T-cell (primary cell): ENCODE results near the gene CKB. TPM values are rescaled to one million over a fixed set of nuclear protein-coding genes. Genes with fewer than 3 reads are reported as not detected.
A peak's percentile ranks its signal among the peaks of the same experiment; 100 is the strongest.

Source experiments
- ATAC-seq, 4 experiments: fragments of 200-7000 bp in 3 of 4; fragments of 150-1000 bp in 1 of 4; cut with Tn5 transposase; replicated peaks in 1 of 4; 1 replicate in 3 of 4; 2 replicates in 1 of 4; pipeline ENCODE4 v1.10.0; 2021; ENCODE audit warnings: moderate library complexity in 3 of 4, mild to moderate bottlenecking in 2 of 4, moderate number of reproducible peaks in 1 of 4
- CTCF ChIA-PET, 2 donors: fragments of 300-600 bp; sonication (Branson Sonifier 250); formaldehyde crosslinking; loops; one replicate each; lab custom pipeline; 2022; ENCODE audit warnings: antibody characterized with exemption in 2 of 2; lab: Charles Lee
- POLR2A ChIA-PET, 2 donors: fragments of 300-600 bp; sonication (Branson Sonifier 250); formaldehyde crosslinking; loops; one replicate each; lab custom pipeline; 2022; ENCODE audit warnings: antibody characterized with exemption in 2 of 2; lab: Charles Lee
- DNase-seq, 35 experiments: peaks; one replicate each; pipeline versions ENCODE4 v3.0.0 to v3.0.0-alpha.2; 2013 to 2023
- H3K27ac ChIP-seq: one replicate; pipeline ENCODE4 v1.5.1; 2013; ENCODE audit warnings: low read length
- H3K27me3 ChIP-seq, 2 experiments: replicated peaks in 1 of 2; 1 replicate in 1 of 2; 2 replicates in 1 of 2; pipeline versions ENCODE4 v1.6.1 to v1.7.0; 2013; ENCODE audit warnings: low read length in 1 of 2, mixed read lengths in 1 of 2; ENCODE audit not compliant: control insufficient read depth in 2 of 2, insufficient read depth in 2 of 2; ENCODE audit errors: extremely low read depth in 1 of 2
- H3K36me3 ChIP-seq, 2 donors: 1 replicate in 1 of 2; 2 replicates in 1 of 2; pipeline versions ENCODE4 v1.6.1 to v1.7.0; 2013; ENCODE audit warnings: low read length in 1 of 2; ENCODE audit not compliant: control insufficient read depth in 2 of 2, insufficient read depth in 1 of 2; ENCODE audit errors: extremely low read depth in 1 of 2
- H3K4me1 ChIP-seq, 2 experiments: 1 replicate in 1 of 2; 2 replicates in 1 of 2; pipeline versions ENCODE4 v1.6.1 to v1.7.0; 2013; ENCODE audit warnings: low read length in 2 of 2, mixed read lengths in 1 of 2; ENCODE audit not compliant: insufficient read depth in 2 of 2, control insufficient read depth in 1 of 2; ENCODE audit errors: extremely low read depth in 1 of 2
- H3K4me3 ChIP-seq, 2 donors: 1 replicate in 1 of 2; 2 replicates in 1 of 2; pipeline versions ENCODE4 v1.5.1 to v1.7.0; 2013; ENCODE audit warnings: mild to moderate bottlenecking in 2 of 2, low read length in 1 of 2, moderate library complexity in 1 of 2; ENCODE audit not compliant: control insufficient read depth in 1 of 2; ENCODE audit errors: extremely low read depth in 1 of 2
- H3K9me3 ChIP-seq: 2 replicates; pipeline ENCODE4 v1.7.0; 2013
- H3K27ac Mint-ChIP-seq, 2 donors: one replicate each; pipeline ENCODE4 v1.8.0; 2020 to 2021; ENCODE audit warnings: mild to moderate bottlenecking in 2 of 2, mixed read lengths in 2 of 2
- H3K27me3 Mint-ChIP-seq, 2 donors: one replicate each; pipeline ENCODE4 v1.8.0; 2021 to 2022; ENCODE audit warnings: mixed read lengths in 2 of 2
- H3K36me3 Mint-ChIP-seq: one replicate; pipeline ENCODE4 v1.8.0; 2021; ENCODE audit warnings: mixed read lengths
- H3K4me1 Mint-ChIP-seq, 3 donors: one replicate each; pipeline ENCODE4 v1.8.0; 2020 to 2022; ENCODE audit warnings: mixed read lengths in 3 of 3, mild to moderate bottlenecking in 1 of 3
- H3K4me3 Mint-ChIP-seq, 3 donors: one replicate each; pipeline ENCODE4 v1.8.0; 2020 to 2022; ENCODE audit warnings: mild to moderate bottlenecking in 3 of 3, mixed read lengths in 3 of 3, moderate library complexity in 3 of 3
- H3K9me3 Mint-ChIP-seq, 3 donors: one replicate each; pipeline ENCODE4 v1.8.0; 2020 to 2022; ENCODE audit warnings: mixed read lengths in 3 of 3
- WGBS: methylation state at CpG from one replicate; pipeline ENCODE4 v1.1.5; 2013; ENCODE audit warnings: missing lambda C conversion rate; ENCODE audit not compliant: insufficient coverage; 5-methylcytosine and 5-hydroxymethylcytosine counted together
- total RNA-seq, 35 experiments: library from RNA in 6 of 35; stranded (reverse) in 6 of 35; fragments of 120-200 nt in 1 of 35; gene quantifications; one replicate each; pipeline versions ENCODE4 v1.2.1 to v1.2.4 and lab custom pipeline; 2013 to 2026

CKB gene
- total RNA-seq, 5 donors from 2014 or later (not counting 1 experiment from before 2014, with no cell fraction given), result 4.7 to 7.6 (median 6.6) TPM

DNA sequence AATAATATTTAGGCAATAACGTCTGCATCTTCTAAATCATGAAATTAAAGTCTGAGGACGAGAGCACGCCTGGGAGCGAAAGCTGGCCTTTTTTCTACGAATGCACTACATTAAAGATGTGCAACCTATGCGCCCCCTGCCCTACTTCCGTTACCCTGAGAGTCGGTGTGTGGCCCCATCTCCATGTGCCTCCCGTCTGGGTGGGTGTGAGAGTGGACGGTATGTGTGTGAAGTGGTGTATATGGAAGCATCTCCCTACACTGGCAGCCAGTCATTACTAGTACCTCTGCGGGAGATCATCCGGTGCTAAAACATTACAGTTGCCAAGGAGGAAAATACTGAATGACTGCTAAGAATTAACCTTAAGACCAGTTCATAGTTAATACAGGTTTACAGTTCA is 19.3 kb downstream of the CKB start:
- Histone ChIP-seq H3K27me3 (no peaks in the 10 kb centered on the region), H3K4me1 (peaks cover 0 to 8% of the 10 kb centered on the region in 2 experiments), H3K9me3 (no peaks in the 10 kb centered on the region), H3K27ac (no peak overlapping the region), H3K4me3 (no peak overlapping the region), H3K36me3 (peaks cover 20 to 55% of the 10 kb centered on the region in 2 donors)
- WGBS, result 92% methylated on average over 9 of the region's 12 CpGs
- no peak overlapping the region for H3K27ac Mint-ChIP-seq
- DNase-seq, result no peak
- H3K4me1 Mint-ChIP-seq, result peaks cover 9 to 12% (median 10%) of the 10 kb centered on the region in 3 donors
- ChIA-PET POLR2A (no interaction called here), CTCF (interaction anchor here in 1 of 2 donors (0.5 to 1.2 kb wide), 3 partner anchors 13 to 117 kb away, joined by 3 read pairs; no protein-coding TSS in a partner anchor)
- H3K9me3 Mint-ChIP-seq, result no peaks in the 10 kb centered on the region
- H3K4me3 Mint-ChIP-seq, result no peak overlapping the region
- H3K36me3 Mint-ChIP-seq, result peaks cover 43% of the 10 kb centered on the region
- no peaks in the 10 kb centered on the region for H3K27me3 Mint-ChIP-seq
- ATAC-seq, result no peak

DNA sequence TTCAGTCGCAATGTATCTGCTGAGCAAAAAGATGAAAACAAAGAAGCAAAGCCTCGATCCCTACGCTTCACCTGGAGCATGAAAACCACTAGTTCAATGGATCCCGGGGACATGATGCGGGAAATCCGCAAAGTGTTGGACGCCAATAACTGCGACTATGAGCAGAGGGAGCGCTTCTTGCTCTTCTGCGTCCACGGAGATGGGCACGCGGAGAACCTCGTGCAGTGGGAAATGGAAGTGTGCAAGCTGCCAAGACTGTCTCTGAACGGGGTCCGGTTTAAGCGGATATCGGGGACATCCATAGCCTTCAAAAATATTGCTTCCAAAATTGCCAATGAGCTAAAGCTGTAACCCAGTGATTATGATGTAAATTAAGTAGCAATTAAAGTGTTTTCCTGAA is 19.8 kb downstream of the CKB start:
- H3K27ac Mint-ChIP-seq, result no peak overlapping the region
- WGBS, result 97% methylated on average over 16 of the region's 18 CpGs
- Histone ChIP-seq H3K36me3 (peaks cover 20 to 55% of the 10 kb centered on the region in 2 donors), H3K27ac (no peak overlapping the region), H3K4me1 (peaks cover 0 to 8% of the 10 kb centered on the region in 2 experiments), H3K27me3 (no peaks in the 10 kb centered on the region), H3K9me3 (no peaks in the 10 kb centered on the region), H3K4me3 (no peak overlapping the region)
- H3K27me3 Mint-ChIP-seq, result no peaks in the 10 kb centered on the region
- peaks cover 43% of the 10 kb centered on the region for H3K36me3 Mint-ChIP-seq
- no peak overlapping the region for H3K4me3 Mint-ChIP-seq
- DNase-seq (no peak), ATAC-seq (no peak)
- ChIA-PET CTCF (interaction anchor here in 1 of 2 donors (0.6 to 1.2 kb wide), 2 partner anchors 13 to 118 kb away, joined by 3 read pairs; no protein-coding TSS in a partner anchor), POLR2A (no interaction called here)
- H3K4me1 Mint-ChIP-seq, result peaks cover 9 to 12% (median 10%) of the 10 kb centered on the region in 3 donors
- no peaks in the 10 kb centered on the region for H3K9me3 Mint-ChIP-seq

DNA sequence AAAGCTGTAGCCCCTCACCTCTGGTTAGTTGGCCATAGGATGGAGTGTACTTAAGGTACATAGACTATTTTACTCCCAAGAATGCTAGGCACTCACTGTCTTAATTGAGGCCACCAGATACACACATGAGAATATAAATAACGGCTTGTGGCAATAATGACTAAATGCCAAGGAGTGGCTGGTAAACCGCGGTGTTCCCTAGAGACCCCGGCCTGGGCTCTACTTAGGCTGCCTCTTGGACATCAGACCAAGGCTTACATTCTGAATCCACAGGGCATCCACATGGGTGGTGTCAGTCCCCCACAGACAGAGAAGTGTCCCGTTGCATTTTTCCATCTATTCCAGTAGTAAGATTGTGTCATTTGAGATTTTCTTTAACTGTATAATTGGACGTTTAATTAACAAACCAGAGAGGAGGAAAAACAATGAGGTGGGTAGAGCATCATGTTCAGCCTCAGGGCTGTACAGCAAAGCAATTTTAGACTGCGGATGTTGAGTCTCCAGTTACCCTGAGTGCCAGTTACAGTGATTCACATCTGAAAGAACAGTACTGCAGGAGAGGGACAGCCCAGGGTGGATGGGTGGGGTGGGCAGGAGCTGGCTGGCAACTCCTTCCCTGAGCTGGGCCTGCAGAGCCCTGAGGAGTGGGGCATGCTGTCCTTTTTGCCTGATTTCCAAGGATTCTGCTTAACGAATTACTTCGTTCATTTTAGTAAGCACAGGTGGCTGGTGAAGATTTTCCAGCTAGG is 20.5 kb downstream of the CKB start:
- ATAC-seq (no peak), DNase-seq (no peak)
- Mint-ChIP-seq H3K27me3 (no peaks in the 10 kb centered on the region), H3K4me1 (peaks cover 9 to 10% (median 10%) of the 10 kb centered on the region in 3 donors), H3K27ac (peak overlapping the region in 1 of 2 donors; percentile 33), H3K9me3 (no peaks in the 10 kb centered on the region), H3K4me3 (no peak overlapping the region), H3K36me3 (peaks cover 43% of the 10 kb centered on the region)
- H3K27ac ChIP-seq, result no peak overlapping the region
- 97% methylated on average over 9 of the region's 9 CpGs for WGBS
- peaks cover 20 to 57% of the 10 kb centered on the region in 2 donors for H3K36me3 ChIP-seq
- H3K4me1 ChIP-seq, result peaks cover 0 to 8% of the 10 kb centered on the region in 2 experiments
- ChIA-PET CTCF (interaction anchor here in 1 of 2 donors (0.5 kb wide), 1 partner anchor 176 kb away, joined by 8 read pairs; no protein-coding TSS in a partner anchor), POLR2A (no interaction called here)
- no peaks in the 10 kb centered on the region for H3K27me3 ChIP-seq
- H3K4me3 ChIP-seq, result no peak overlapping the region
- no peaks in the 10 kb centered on the region for H3K9me3 ChIP-seq

DNA sequence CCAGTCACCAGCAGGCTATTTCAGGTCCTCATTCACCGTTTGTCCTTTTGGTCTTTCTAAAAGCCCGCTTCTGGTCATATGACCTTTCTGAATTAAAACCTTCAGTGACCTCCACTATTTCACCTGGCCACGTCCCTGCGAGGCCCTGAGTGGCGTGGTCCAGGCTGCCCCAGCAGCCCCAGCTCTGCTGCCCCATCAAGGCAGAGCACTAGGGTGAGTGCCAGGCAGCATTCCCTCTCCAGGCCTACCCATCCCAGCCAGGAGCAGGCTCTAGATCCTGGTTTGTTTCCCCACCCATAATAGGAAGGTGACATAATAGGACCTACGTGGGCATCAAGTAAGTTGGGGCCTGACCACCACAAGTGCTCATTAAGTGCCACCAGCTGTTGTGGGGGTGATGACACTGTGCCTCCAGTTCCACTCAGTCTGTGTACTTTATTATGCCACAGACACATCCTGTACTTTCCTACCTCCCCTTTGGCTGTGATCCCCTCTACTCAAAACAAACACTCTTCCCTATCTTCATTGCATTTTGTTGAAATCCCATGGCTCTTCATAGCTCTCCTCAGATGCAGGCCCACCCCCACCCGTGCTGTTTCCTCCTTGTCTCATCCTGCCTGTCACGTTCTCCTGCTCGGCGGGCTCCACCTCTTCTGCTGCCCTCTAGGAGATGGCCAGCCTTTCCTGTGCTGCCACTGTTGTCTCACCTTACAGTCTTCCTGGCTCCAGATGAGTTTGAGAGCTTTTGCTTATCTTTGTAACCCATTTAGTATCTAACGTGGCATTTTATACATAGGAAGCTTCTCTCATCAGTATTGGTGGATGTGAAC is 21.4 kb downstream of the CKB start:
- WGBS, result 94% methylated on average over 9 of the region's 11 CpGs
- H3K36me3 ChIP-seq, result peaks cover 20 to 61% of the 10 kb centered on the region in 2 donors
- ChIA-PET CTCF (interaction anchor here in 1 of 2 donors (0.5 kb wide), 1 partner anchor 176 kb away, joined by 8 read pairs; no protein-coding TSS in a partner anchor), POLR2A (interaction anchor here in 1 of 2 donors (0.5 kb wide), 1 partner anchor 28 kb away, joined by 3 read pairs; the partner anchor contains the start of gene TRMT61A)
- Mint-ChIP-seq H3K4me1 (peaks cover 9 to 10% (median 10%) of the 10 kb centered on the region in 3 donors), H3K4me3 (no peak overlapping the region), H3K9me3 (no peaks in the 10 kb centered on the region), H3K27ac (no peak overlapping the region), H3K27me3 (no peaks in the 10 kb centered on the region), H3K36me3 (peaks cover 43% of the 10 kb centered on the region)
- ATAC-seq (no peak), DNase-seq (no peak)
- H3K27me3 ChIP-seq, result no peaks in the 10 kb centered on the region
- peaks cover 0 to 8% of the 10 kb centered on the region in 2 experiments for H3K4me1 ChIP-seq
- H3K4me3 ChIP-seq, result no peak overlapping the region
- no peaks in the 10 kb centered on the region for H3K9me3 ChIP-seq
- no peak overlapping the region for H3K27ac ChIP-seq

DNA sequence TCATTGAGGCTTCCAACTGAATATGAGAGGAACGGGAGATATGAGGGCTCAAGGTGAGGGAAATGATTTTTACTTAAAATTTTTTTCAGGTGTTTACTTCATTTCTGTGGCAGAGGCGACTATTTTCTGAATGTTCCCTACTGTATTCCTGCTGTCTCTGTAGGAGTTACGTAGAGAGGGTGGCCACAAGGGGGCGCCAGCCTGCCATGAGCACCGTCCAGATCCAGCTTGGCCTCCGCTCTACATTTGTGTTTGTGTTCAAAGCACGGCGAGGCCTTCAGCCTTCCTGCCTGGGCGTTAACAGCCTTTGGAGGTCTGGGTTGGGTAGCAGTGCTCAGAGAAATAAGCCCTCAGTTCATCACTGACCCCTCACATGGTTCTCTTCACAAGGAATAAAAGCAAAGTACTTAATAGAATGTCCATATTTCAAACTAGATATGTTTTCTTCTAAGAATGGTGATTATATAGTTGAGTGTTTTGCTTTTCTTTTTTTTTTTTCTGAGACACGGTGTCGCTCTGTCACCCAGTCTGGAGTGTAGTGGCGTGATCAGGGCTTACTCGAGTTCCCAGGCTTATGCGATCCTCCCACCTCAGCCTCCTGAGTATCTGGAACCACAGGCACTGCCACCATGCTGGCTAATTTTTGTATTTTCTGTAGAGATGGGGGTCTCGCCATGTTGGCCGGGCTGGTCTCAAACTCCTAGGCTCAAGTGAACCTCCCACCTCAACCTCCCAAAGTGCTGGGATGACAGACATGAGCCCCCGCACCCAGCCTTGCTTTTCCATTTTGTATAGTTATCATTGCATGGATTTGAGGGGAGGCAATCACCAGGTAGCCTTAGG is 22.3 kb downstream of the CKB start:
- ChIA-PET POLR2A (interaction anchor here in 1 of 2 donors (0.5 kb wide), 1 partner anchor 28 kb away, joined by 3 read pairs; the partner anchor contains the start of gene TRMT61A), CTCF (no interaction called here)
- no peaks in the 10 kb centered on the region for H3K27me3 Mint-ChIP-seq
- no peaks in the 10 kb centered on the region for H3K9me3 ChIP-seq
- H3K4me3 ChIP-seq, result no peak overlapping the region
- WGBS, result 47% methylated on average over 5 of the region's 17 CpGs
- peak; percentile 83 to 89 (median 86) for ATAC-seq
- H3K4me1 ChIP-seq, result peaks cover 0 to 8% of the 10 kb centered on the region in 2 experiments
- H3K27ac Mint-ChIP-seq, result peak overlapping the region in 1 of 2 donors; percentile 29
- no peaks in the 10 kb centered on the region for H3K27me3 ChIP-seq
- H3K4me3 Mint-ChIP-seq, result no peak overlapping the region
- H3K36me3 ChIP-seq, result peaks cover 22 to 64% of the 10 kb centered on the region in 2 donors
- H3K4me1 Mint-ChIP-seq, result peaks cover 9 to 10% (median 10%) of the 10 kb centered on the region in 3 donors
- no peak overlapping the region for H3K27ac ChIP-seq
- peak; percentile 37 to 87 (median 74) for DNase-seq
- H3K9me3 Mint-ChIP-seq, result no peaks in the 10 kb centered on the region
- peaks cover 41% of the 10 kb centered on the region for H3K36me3 Mint-ChIP-seq
